ENCODE measurements around the gene RPGR. TPM values are rescaled to one million over a fixed set of nuclear protein-coding genes. Genes with fewer than 3 reads are reported as not detected.

The RPGR gene
- total RNA-seq, 2 donors from 2014 or later = 27.8 to 34.7 TPM

GRCh38 chrX:38346150-38346549, 18.8 kb upstream of the RPGR start:
- Mint-ChIP-seq H3K36me3 (ENCODE audit: low read depth) (no peaks in the 10 kb centered on the region), H3K27me3 (peaks cover 2% of the 10 kb centered on the region), H3K27ac (no peak overlapping the region), H3K4me3 (no peak overlapping the region), H3K4me1 (no peaks in the 10 kb centered on the region)
- ATAC-seq (no peak), DNase-seq (no peak)
- no peaks in the 10 kb centered on the region for H3K9me3 ChIP-seq (ENCODE audit: control insufficient read depth, low read length, poor library complexity, severe bottlenecking)

GRCh38 chrX:38342853-38343778, 15.8 kb upstream of the RPGR start:
- H3K27ac Mint-ChIP-seq = no peak overlapping the region
- H3K4me1 Mint-ChIP-seq = no peaks in the 10 kb centered on the region
- H3K27me3 Mint-ChIP-seq = no peaks in the 10 kb centered on the region
- DNase-seq (no peak), ATAC-seq (no peak)
- no peaks in the 10 kb centered on the region for H3K9me3 ChIP-seq (ENCODE audit: control insufficient read depth, low read length, poor library complexity, severe bottlenecking)
- H3K36me3 Mint-ChIP-seq (ENCODE audit: low read depth) = no peaks in the 10 kb centered on the region
- H3K4me3 Mint-ChIP-seq = no peak overlapping the region

GRCh38 chrX:38341442-38341841, 14.1 kb upstream of the RPGR start:
- H3K36me3 Mint-ChIP-seq (ENCODE audit: low read depth) = no peaks in the 10 kb centered on the region
- no peak for ATAC-seq
- no peaks in the 10 kb centered on the region for H3K9me3 ChIP-seq (ENCODE audit: control insufficient read depth, low read length, poor library complexity, severe bottlenecking)
- no peak for DNase-seq
- no peaks in the 10 kb centered on the region for H3K27me3 Mint-ChIP-seq
- no peak overlapping the region for H3K27ac Mint-ChIP-seq
- no peaks in the 10 kb centered on the region for H3K4me1 Mint-ChIP-seq
- H3K4me3 Mint-ChIP-seq = no peak overlapping the region

- ATAC-seq = no peak
- H3K27ac Mint-ChIP-seq = no peak overlapping the region
- DNase-seq = no peak
- H3K36me3 Mint-ChIP-seq (ENCODE audit: low read depth) = no peaks in the 10 kb centered on the region
- H3K27me3 Mint-ChIP-seq = no peaks in the 10 kb centered on the region
- H3K9me3 ChIP-seq (ENCODE audit: control insufficient read depth, low read length, poor library complexity, severe bottlenecking) = no peaks in the 10 kb centered on the region
- no peaks in the 10 kb centered on the region for H3K4me1 Mint-ChIP-seq
- no peak overlapping the region for H3K4me3 Mint-ChIP-seq
Measured at GRCh38 chrX:38336538-38337240, 9.4 kb upstream of the RPGR start.

GRCh38 chrX:38335382-38335781, 8.1 kb upstream of the RPGR start:
- no peaks in the 10 kb centered on the region for H3K36me3 Mint-ChIP-seq (ENCODE audit: low read depth)
- H3K4me1 Mint-ChIP-seq = no peaks in the 10 kb centered on the region
- ATAC-seq (no peak), DNase-seq (no peak)
- no peak overlapping the region for H3K4me3 Mint-ChIP-seq
- H3K27me3 Mint-ChIP-seq = no peaks in the 10 kb centered on the region
- no peaks in the 10 kb centered on the region for H3K9me3 ChIP-seq (ENCODE audit: control insufficient read depth, low read length, poor library complexity, severe bottlenecking)
- no peak overlapping the region for H3K27ac Mint-ChIP-seq

- Mint-ChIP-seq H3K4me3 (no peak overlapping the region), H3K36me3 (ENCODE audit: low read depth) (no peaks in the 10 kb centered on the region), H3K27me3 (no peaks in the 10 kb centered on the region), H3K27ac (no peak overlapping the region), H3K4me1 (peaks cover 6% of the 10 kb centered on the region)
- H3K9me3 ChIP-seq (ENCODE audit: control insufficient read depth, low read length, poor library complexity, severe bottlenecking) = no peaks in the 10 kb centered on the region
- no peak for ATAC-seq
- DNase-seq = no peak
Measured at GRCh38 chrX:38332505-38332904, 5.2 kb upstream of the RPGR start.

GRCh38 chrX:38327775-38328081, 419 bp upstream of the RPGR start:
- peaks cover 13% of the 10 kb centered on the region for H3K4me1 Mint-ChIP-seq
- peak; percentile 3 for ATAC-seq
- no peak for DNase-seq
- H3K36me3 Mint-ChIP-seq (ENCODE audit: low read depth) = no peaks in the 10 kb centered on the region
- H3K27ac Mint-ChIP-seq = peak overlapping the region; percentile 93
- H3K4me3 Mint-ChIP-seq = peak overlapping the region; percentile 91
- no peaks in the 10 kb centered on the region for H3K27me3 Mint-ChIP-seq
- H3K9me3 ChIP-seq (ENCODE audit: control insufficient read depth, low read length, poor library complexity, severe bottlenecking) = no peaks in the 10 kb centered on the region

GRCh38 chrX:38326086-38326485, 1.2 kb downstream of the RPGR start:
- H3K4me3 Mint-ChIP-seq = peak overlapping the region; percentile 91
- peaks cover 2% of the 10 kb centered on the region for H3K36me3 Mint-ChIP-seq (ENCODE audit: low read depth)
- H3K4me1 Mint-ChIP-seq = peaks cover 15% of the 10 kb centered on the region
- H3K9me3 ChIP-seq (ENCODE audit: control insufficient read depth, low read length, poor library complexity, severe bottlenecking) = no peaks in the 10 kb centered on the region
- no peaks in the 10 kb centered on the region for H3K27me3 Mint-ChIP-seq
- no peak for DNase-seq
- H3K27ac Mint-ChIP-seq = peak overlapping the region; percentile 93
- no peak for ATAC-seq

GRCh38 chrX:38320819-38321218, 6.5 kb downstream of the RPGR start:
- H3K9me3 ChIP-seq (ENCODE audit: control insufficient read depth, low read length, poor library complexity, severe bottlenecking) = no peaks in the 10 kb centered on the region
- peaks cover 2% of the 10 kb centered on the region for H3K36me3 Mint-ChIP-seq (ENCODE audit: low read depth)
- ATAC-seq = no peak
- no peaks in the 10 kb centered on the region for H3K27me3 Mint-ChIP-seq
- no peak overlapping the region for H3K4me3 Mint-ChIP-seq
- no peak overlapping the region for H3K27ac Mint-ChIP-seq
- peaks cover 5% of the 10 kb centered on the region for H3K4me1 Mint-ChIP-seq
- DNase-seq = no peak

GRCh38 chrX:38318606-38319005, 8.7 kb downstream of the RPGR start:
- ATAC-seq (no peak), DNase-seq (no peak)
- Mint-ChIP-seq H3K36me3 (ENCODE audit: low read depth) (peaks cover 2% of the 10 kb centered on the region), H3K27ac (no peak overlapping the region), H3K4me1 (peaks cover 2% of the 10 kb centered on the region), H3K27me3 (no peaks in the 10 kb centered on the region), H3K4me3 (no peak overlapping the region)
- H3K9me3 ChIP-seq (ENCODE audit: control insufficient read depth, low read length, poor library complexity, severe bottlenecking) = no peaks in the 10 kb centered on the region

- no peaks in the 10 kb centered on the region for H3K27me3 Mint-ChIP-seq
- no peak overlapping the region for H3K4me3 Mint-ChIP-seq
- H3K27ac Mint-ChIP-seq = no peak overlapping the region
- ATAC-seq (no peak), DNase-seq (no peak)
- H3K36me3 Mint-ChIP-seq (ENCODE audit: low read depth) = peaks cover 2% of the 10 kb centered on the region
- H3K9me3 ChIP-seq (ENCODE audit: control insufficient read depth, low read length, poor library complexity, severe bottlenecking) = no peaks in the 10 kb centered on the region
- peaks cover 2% of the 10 kb centered on the region for H3K4me1 Mint-ChIP-seq
Measured at GRCh38 chrX:38318196-38318595, 9.1 kb downstream of the RPGR start.

GRCh38 chrX:38315186-38315585, 12.1 kb downstream of the RPGR start:
- Mint-ChIP-seq H3K27ac (no peak overlapping the region), H3K27me3 (no peaks in the 10 kb centered on the region), H3K36me3 (ENCODE audit: low read depth) (no peaks in the 10 kb centered on the region), H3K4me3 (no peak overlapping the region), H3K4me1 (no peaks in the 10 kb centered on the region)
- ATAC-seq (no peak), DNase-seq (no peak)
- H3K9me3 ChIP-seq (ENCODE audit: control insufficient read depth, low read length, poor library complexity, severe bottlenecking) = no peaks in the 10 kb centered on the region

- H3K27me3 Mint-ChIP-seq = no peaks in the 10 kb centered on the region
- H3K36me3 Mint-ChIP-seq (ENCODE audit: low read depth) = no peaks in the 10 kb centered on the region
- ATAC-seq (no peak), DNase-seq (no peak)
- H3K27ac Mint-ChIP-seq = no peak overlapping the region
- no peaks in the 10 kb centered on the region for H3K9me3 ChIP-seq (ENCODE audit: control insufficient read depth, low read length, poor library complexity, severe bottlenecking)
- no peaks in the 10 kb centered on the region for H3K4me1 Mint-ChIP-seq
- peak overlapping the region; percentile 21 for H3K4me3 Mint-ChIP-seq
Measured at GRCh38 chrX:38313190-38313589, 14.1 kb downstream of the RPGR start.

- Mint-ChIP-seq H3K27me3 (no peaks in the 10 kb centered on the region), H3K36me3 (ENCODE audit: low read depth) (peaks cover 2% of the 10 kb centered on the region), H3K4me1 (no peaks in the 10 kb centered on the region), H3K27ac (no peak overlapping the region), H3K4me3 (no peak overlapping the region)
- ATAC-seq (no peak), DNase-seq (no peak)
- no peaks in the 10 kb centered on the region for H3K9me3 ChIP-seq (ENCODE audit: control insufficient read depth, low read length, poor library complexity, severe bottlenecking)
Measured at GRCh38 chrX:38312436-38312835, 14.9 kb downstream of the RPGR start.
